A673 (cell line): ENCODE results near the gene FAM171A2. TPM values are rescaled to one million over a fixed set of nuclear protein-coding genes. Genes with fewer than 3 reads are reported as not detected.
"Not testable (repeated sequence)": the region's sequence is repeated elsewhere in the genome, so short reads cannot be mapped to it uniquely, and the experiment has no call there.

ENCODE experiments used
- BruUV-seq: library from RNA; stranded (reverse); fragments of 400-500 nt; replicated peaks from 2 replicates; lab custom pipeline; 2021; lab: Mats Ljungman, UMichigan
- CTCF ChIA-PET: fragments of 300-600 bp; sonication (Branson Sonifier 250); formaldehyde crosslinking; loops from one replicate; lab custom pipeline; 2022; ENCODE audit warnings: antibody characterized with exemption; lab: Charles Lee
- POLR2A ChIA-PET: fragments of 300-600 bp; sonication (Branson Sonifier 250); formaldehyde crosslinking; loops from one replicate; lab custom pipeline; 2022; ENCODE audit warnings: antibody characterized with exemption; ENCODE audit not compliant: low non-redundant PET; lab: Charles Lee
- DNase-seq: peaks from one replicate; pipeline ENCODE4 v3.0.0-alpha.2; 2015; ENCODE audit warnings: low spot score
- H3K27ac ChIP-seq: fragments of 200-600 bp; sonication (generic); 2 replicates; pipeline ENCODE4 v1.5.1; 2016; ENCODE audit warnings: mixed run types, low read depth, mild to moderate bottlenecking, mixed read lengths, antibody characterized with exemption, low read length; ENCODE audit not compliant: poor library complexity, severe bottlenecking
- H3K27me3 ChIP-seq: fragments of 200-600 bp; sonication (generic); replicated peaks from 2 replicates; pipeline ENCODE4 v1.6.1; 2017; ENCODE audit warnings: mixed run types, low read depth, mild to moderate bottlenecking, mixed read lengths, antibody characterized with exemption, low read length; ENCODE audit not compliant: insufficient read depth, poor library complexity
- H3K36me3 ChIP-seq: fragments of 200-600 bp; sonication (generic); 2 replicates; pipeline ENCODE4 v1.6.1; 2016; ENCODE audit warnings: mixed run types, mild to moderate bottlenecking, mixed read lengths, antibody characterized with exemption, low read length; ENCODE audit not compliant: insufficient read depth, poor library complexity, severe bottlenecking
- H3K4me1 ChIP-seq: fragments of 200-600 bp; sonication (generic); 2 replicates; pipeline ENCODE4 v1.6.1; 2017; ENCODE audit warnings: mixed run types, mild to moderate bottlenecking, mixed read lengths, antibody characterized with exemption, low read length; ENCODE audit not compliant: insufficient read depth, poor library complexity, severe bottlenecking
- H3K4me3 ChIP-seq: fragments of 200-600 bp; sonication (generic); 2 replicates; pipeline ENCODE4 v1.5.1; 2016; ENCODE audit warnings: low read depth, mixed run types, mild to moderate bottlenecking, mixed read lengths, low read length; ENCODE audit not compliant: poor library complexity, severe bottlenecking
- H3K9me3 ChIP-seq: fragments of 200-600 bp; sonication (generic); 2 replicates; pipeline ENCODE4 v1.6.1; 2016; ENCODE audit warnings: mixed run types, low read depth, mild to moderate bottlenecking, mixed read lengths, antibody characterized with exemption, low read length; ENCODE audit not compliant: poor library complexity, severe bottlenecking
- CTCF ChIP-seq: fragments of 300-800, 200-600 bp; sonication (generic); conservative IDR thresholded peaks from 2 replicates; pipeline ENCODE4 v1.5.1; 2017; ENCODE audit warnings: low read depth, mild to moderate bottlenecking, antibody characterized with exemption, low read length, moderate library complexity, mixed read lengths
- EZH2 ChIP-seq: fragments of 200-600 bp; sonication (generic); IDR thresholded peaks from 2 replicates; pipeline ENCODE4 v1.6.1; 2017; ENCODE audit warnings: borderline replicate concordance, low read depth, mild to moderate bottlenecking, mixed read lengths, antibody characterized with exemption, low read length; ENCODE audit not compliant: poor library complexity, severe bottlenecking
- intact Hi-C: fragments of 100-400 bp; cut with micrococcal nuclease; formaldehyde crosslinking; loops from one replicate; pipeline ENCODE4 v1.10.0; 2022; ENCODE audit not compliant: unreplicated experiment
- total RNA-seq: library from RNA; stranded (reverse); gene quantifications from 2 replicates; pipeline ENCODE4 v1.2.3, GENCODE V29; 2021

The FAM171A2 gene
- total RNA-seq, 1 experiment from 2014 or later = 12.8 TPM

GRCh38 chr17:44333371-44333770 is 30.3 kb downstream of the FAM171A2 start:
- BruUV-seq = no TSS peak
- H3K27ac ChIP-seq = no peak overlapping the region
- H3K4me3 ChIP-seq = no peak overlapping the region
- no peaks in the 10 kb centered on the region for H3K36me3 ChIP-seq
- CTCF ChIA-PET = no interaction called here
- POLR2A ChIA-PET = no interaction called here
- no peaks in the 10 kb centered on the region for H3K9me3 ChIP-seq
- H3K4me1 ChIP-seq = no peaks in the 10 kb centered on the region
- H3K27me3 ChIP-seq = no peaks in the 10 kb centered on the region
- DNase-seq = no peak
- intact Hi-C loops = no loop called here
- TF ChIP-seq EZH2 (no peak), CTCF (no peak)

GRCh38 chr17:44331249-44331760 is 32.3 kb downstream of the FAM171A2 start:
- intact Hi-C loops = no loop called here
- BruUV-seq = no TSS peak
- H3K4me1 ChIP-seq = no peaks in the 10 kb centered on the region
- no peaks in the 10 kb centered on the region for H3K27me3 ChIP-seq
- peak; percentile 61 for DNase-seq
- POLR2A ChIA-PET = no interaction called here
- H3K36me3 ChIP-seq = no peaks in the 10 kb centered on the region
- CTCF ChIA-PET = interaction anchor here (0.9 kb wide), 1 partner anchor 14 kb away, joined by 3 read pairs; no protein-coding TSS in a partner anchor
- H3K27ac ChIP-seq = no peak overlapping the region
- no peaks in the 10 kb centered on the region for H3K9me3 ChIP-seq
- no peak overlapping the region for H3K4me3 ChIP-seq
- TF ChIP-seq CTCF (peak; percentile 69), EZH2 (no peak)

- H3K36me3 ChIP-seq, BruUV-seq, H3K27ac ChIP-seq, CTCF ChIA-PET, H3K4me1 ChIP-seq, intact Hi-C loops, DNase-seq, H3K27me3 ChIP-seq, H3K9me3 ChIP-seq, POLR2A ChIA-PET, H3K4me3 ChIP-seq: not testable (repeated sequence)
Observed at GRCh38 chr17:44330263-44330662, 33.4 kb downstream of the FAM171A2 start.

- BruUV-seq, H3K9me3 ChIP-seq, H3K4me3 ChIP-seq, H3K27ac ChIP-seq, H3K27me3 ChIP-seq, H3K4me1 ChIP-seq, POLR2A ChIA-PET, DNase-seq, CTCF ChIA-PET, H3K36me3 ChIP-seq: not testable (repeated sequence)
- intact Hi-C loops = loop anchor here (5.0 kb wide), 1 partner anchor 107 kb away; no protein-coding TSS in a partner anchor
Observed at GRCh38 chr17:44329516-44329915, 34.1 kb downstream of the FAM171A2 start.
